HuH-7 (cell line): Measurements from ENCODE around the gene WWTR1.

Experiments
- DNase-seq: peaks from one replicate; pipeline ENCODE4 v3.0.0; 2011; ENCODE audit warnings: low spot score

Gene WWTR1

GRCh38 chr3:149592758-149593240 lies 65.0 kb downstream of the WWTR1 start:
- DNase-seq: no peak

GRCh38 chr3:149590691-149591441 lies 67.0 kb downstream of the WWTR1 start:
- DNase-seq: no peak

GRCh38 chr3:149589332-149589731 lies 68.5 kb downstream of the WWTR1 start:
- DNase-seq: no peak

GRCh38 chr3:149588909-149589308 lies 68.9 kb downstream of the WWTR1 start:
- DNase-seq: no peak

GRCh38 chr3:149587383-149587782 lies 70.4 kb downstream of the WWTR1 start:
- DNase-seq: no peak

GRCh38 chr3:149586871-149587270 lies 71.0 kb downstream of the WWTR1 start:
- no peak for DNase-seq

- no peak for DNase-seq
Observed at GRCh38 chr3:149585401-149585726, 72.5 kb downstream of the WWTR1 start.

GRCh38 chr3:149583921-149584635 lies 73.7 kb downstream of the WWTR1 start:
- DNase-seq: no peak

GRCh38 chr3:149582395-149582794 lies 75.4 kb downstream of the WWTR1 start:
- DNase-seq: no peak

- DNase-seq: no peak
Observed at GRCh38 chr3:149581681-149582370, 76.0 kb downstream of the WWTR1 start.

- no peak for DNase-seq
Observed at GRCh38 chr3:149581248-149581647, 76.6 kb downstream of the WWTR1 start.

GRCh38 chr3:149579838-149580542 lies 77.8 kb downstream of the WWTR1 start:
- no peak for DNase-seq

GRCh38 chr3:149579161-149579560 lies 78.7 kb downstream of the WWTR1 start:
- DNase-seq: no peak

GRCh38 chr3:149577801-149578200 lies 80.0 kb downstream of the WWTR1 start:
- DNase-seq: no peak

- DNase-seq: no peak
Observed at GRCh38 chr3:149575961-149576564, 81.8 kb downstream of the WWTR1 start.

- no peak for DNase-seq
Observed at GRCh38 chr3:149575213-149575960, 82.4 kb downstream of the WWTR1 start.

GRCh38 chr3:149572796-149573414 lies 84.9 kb downstream of the WWTR1 start:
- DNase-seq: no peak

GRCh38 chr3:149571381-149571780 lies 86.4 kb downstream of the WWTR1 start:
- no peak for DNase-seq

- DNase-seq: no peak
Observed at GRCh38 chr3:149570016-149570415, 87.8 kb downstream of the WWTR1 start.

GRCh38 chr3:149567381-149567780 lies 90.4 kb downstream of the WWTR1 start:
- DNase-seq: no peak
